Choroid plexus epithelial cell (primary cell): ENCODE results near the gene INKA2.
A peak's percentile ranks its signal among the peaks of the same experiment; 100 is the strongest.
"Not testable (repeated sequence)": the region's sequence is repeated elsewhere in the genome, so short reads cannot be mapped to it uniquely, and the experiment has no call there.

Experiments used
- DNase-seq: peaks from one replicate; pipeline ENCODE4 v3.0.0-alpha.2; 2010; ENCODE audit warnings: low read depth
- H3K4me3 ChIP-seq: 2 replicates; pipeline ENCODE4 v1.5.1; 2011; ENCODE audit warnings: low read depth, mild to moderate bottlenecking, control low read depth, low read length, moderate library complexity
- CTCF ChIP-seq: conservative IDR thresholded peaks from 2 replicates; pipeline ENCODE4 v1.5.1; 2011; ENCODE audit warnings: low read depth, mild to moderate bottlenecking, control low read depth, inconsistent platforms, low read length, moderate library complexity

Gene INKA2

DNA sequence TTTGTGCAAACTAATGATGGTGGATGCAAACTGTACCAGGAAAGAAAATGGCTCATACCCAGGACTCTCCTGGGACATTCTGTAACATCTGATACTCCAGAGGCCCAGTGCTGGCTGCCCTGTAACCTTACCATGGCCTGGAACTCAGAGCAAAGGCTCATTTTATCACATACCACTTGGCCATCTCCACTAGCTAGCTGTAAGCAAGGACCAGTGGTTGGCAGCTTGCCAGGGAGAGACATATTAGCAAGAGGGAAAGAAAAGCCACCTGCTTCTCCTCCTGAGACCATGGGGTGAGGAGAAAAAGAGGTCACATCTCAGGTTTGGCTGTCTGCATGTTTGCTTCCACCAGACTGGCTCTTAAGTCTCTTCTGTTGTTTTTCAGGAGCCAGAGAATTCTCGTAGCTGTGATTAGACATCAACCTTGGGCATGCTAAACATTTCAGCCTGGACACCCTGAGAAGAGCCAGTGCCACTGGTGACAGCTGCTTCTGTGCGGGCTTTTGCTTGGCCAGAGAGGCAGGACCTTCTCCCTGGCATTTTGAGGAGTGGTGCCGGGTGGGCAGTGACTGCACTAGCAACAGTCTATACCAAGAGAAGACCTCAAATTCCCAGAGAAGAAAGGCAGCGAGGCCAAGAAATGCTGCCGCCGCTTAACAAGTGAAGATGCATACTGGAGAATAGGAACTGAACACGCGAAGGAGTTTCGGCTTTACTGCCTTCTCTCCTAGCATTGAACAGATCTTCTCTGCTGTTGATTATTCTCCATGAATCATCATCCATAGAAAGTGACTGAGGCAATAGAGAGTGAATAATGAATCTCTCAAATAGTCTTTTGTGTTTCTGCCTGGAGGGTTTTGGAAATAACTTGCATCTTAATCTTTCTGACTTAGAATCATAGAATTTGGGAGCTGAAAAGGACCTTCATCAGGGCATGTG lies 6.7 kb upstream of the INKA2 start:
- no peak overlapping the region for H3K4me3 ChIP-seq
- no peak for DNase-seq
- no peak for TF ChIP-seq CTCF

- no peak for TF ChIP-seq CTCF
- peak; percentile 69 for DNase-seq
- no peak overlapping the region for H3K4me3 ChIP-seq
These were observed 4.5 kb upstream of the INKA2 start for GRCh38 chr1:111743679-111744101.

GRCh38 chr1:111742938-111743549 lies 3.8 kb upstream of the INKA2 start:
- H3K4me3 ChIP-seq = no peak overlapping the region
- peak; percentile 56 for DNase-seq
- TF ChIP-seq CTCF = no peak

DNA sequence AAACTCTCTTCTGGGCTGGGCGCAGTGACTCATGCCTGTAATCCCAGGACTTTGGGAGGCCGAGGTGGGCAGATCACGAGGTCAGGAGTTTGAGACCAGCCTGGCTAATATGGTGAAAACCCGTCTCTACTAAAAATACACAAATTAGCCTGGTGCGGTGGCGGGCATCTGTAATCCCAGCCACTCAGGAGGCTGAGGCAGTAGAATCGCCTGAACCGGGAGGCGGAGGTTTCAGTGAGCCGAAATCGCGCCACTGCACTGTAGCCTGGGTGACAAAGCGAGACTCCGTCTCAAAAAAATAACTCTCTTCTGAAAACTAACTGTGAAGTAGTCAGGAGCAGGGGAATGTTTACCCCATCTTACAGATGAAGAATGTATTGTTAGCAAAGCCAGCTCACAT lies 3.1 kb upstream of the INKA2 start:
- not testable (repeated sequence) for DNase-seq, H3K4me3 ChIP-seq

DNA sequence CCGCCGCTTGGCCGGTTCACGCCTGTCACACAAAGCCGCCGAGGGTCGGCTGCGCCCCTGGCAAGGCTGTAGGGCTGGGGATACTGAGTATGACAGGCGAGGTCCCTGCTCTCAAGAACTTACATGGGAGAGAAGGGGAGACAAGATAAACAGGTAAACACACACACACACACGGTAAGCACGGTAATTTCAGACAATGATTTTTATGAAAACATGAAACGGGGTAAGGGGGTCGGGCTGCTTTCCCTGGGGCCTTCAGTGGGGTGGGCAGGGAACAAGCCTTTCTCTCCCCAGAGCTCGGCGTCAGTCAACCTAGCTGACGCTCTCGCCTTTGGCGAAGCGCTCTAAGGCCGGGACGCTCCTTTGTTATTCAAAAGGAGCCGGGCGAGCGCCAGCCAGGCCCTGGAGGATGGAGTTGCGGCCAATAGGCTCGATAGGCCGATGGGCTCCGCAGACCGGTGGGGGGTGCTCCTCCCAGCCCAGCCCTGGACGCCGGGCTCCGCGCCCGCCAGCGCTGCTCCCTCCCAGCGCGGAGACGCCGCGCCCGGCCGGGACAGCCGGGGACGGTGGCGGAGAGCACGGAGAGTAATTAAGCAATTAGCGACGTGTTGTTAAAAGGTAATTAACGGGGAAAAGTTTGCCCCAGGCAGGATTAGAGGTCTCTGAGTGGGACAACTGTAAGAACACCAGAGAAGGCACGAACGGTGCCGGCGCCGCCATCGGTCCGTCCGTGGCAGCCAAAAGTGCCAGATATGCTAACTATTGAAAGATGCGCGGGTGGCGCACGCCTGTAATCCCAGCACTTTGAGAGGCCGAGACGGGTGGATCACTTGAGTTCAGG lies 950 bp upstream of the INKA2 start:
- TF ChIP-seq CTCF = no peak
- DNase-seq = peak; percentile 74
- H3K4me3 ChIP-seq = peak overlapping the region; percentile 65

DNA sequence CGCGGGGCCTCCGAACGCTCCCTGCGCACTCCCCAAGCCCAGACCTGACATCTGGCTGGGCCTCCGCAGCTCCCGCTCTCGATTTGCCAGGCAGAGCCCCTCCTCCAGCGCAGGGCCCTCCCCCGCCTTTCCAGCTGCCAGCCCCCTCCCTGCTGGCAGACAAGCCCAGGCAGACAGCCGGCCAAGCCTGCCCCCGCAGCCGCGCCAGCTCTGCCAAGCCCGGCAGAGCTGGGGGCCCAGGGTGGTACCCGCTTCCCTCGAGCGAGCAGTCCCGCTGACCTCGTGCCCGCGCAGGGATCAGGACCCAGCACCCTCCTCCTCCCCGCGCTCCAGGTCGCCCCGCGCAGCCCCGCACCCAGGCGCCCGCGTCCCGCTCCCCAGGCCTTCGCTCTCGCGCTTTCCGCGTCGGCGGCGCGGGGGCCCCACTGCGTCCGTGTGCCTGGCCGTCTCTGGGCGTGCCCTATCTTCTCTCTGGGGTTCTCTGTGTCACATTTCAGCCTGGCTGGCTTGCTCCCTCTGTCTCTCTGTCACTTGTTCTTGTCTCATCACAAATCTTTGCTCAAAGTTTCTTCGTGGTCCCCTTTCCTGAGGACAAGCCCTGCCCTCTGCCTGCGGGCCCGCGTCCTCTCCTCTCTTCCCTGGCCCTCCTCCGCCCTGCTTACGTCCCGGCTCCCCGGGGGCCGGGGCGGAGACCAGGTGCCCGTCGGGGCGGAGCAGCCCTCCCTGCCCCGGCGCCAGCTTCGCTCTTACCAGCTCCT lies 580 bp downstream of the INKA2 start:
- peak; percentile 58 for DNase-seq
- H3K4me3 ChIP-seq = peak overlapping the region; percentile 65
- no peak for TF ChIP-seq CTCF
